ENCODE measurements around the gene KIAA1217.

The KIAA1217 gene

DNA sequence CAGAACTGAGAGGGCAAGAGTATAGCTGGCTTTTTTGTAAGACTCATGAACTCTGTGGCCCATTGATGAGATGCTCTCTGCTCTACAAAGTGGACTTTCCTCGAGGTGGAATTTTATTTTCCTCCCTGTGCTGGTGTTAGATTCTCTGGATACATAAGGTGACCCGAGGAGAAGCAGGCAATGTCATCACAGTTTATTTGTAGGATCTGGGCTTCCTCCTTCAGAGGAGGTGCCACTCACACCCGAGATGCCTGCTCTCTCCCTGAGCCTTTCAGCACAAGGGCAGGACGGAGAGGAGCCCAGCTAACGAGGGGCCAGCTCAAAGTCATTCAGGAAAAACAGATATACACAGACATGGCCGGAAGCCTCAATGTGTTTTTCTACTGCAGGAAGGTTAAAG, 103.0 kb downstream of the KIAA1217 start:
- H3K9me2 ChIP-seq (replicated peaks; ENCODE audit: insufficient read depth, low read length): no peaks in the 10 kb centered on the region
- H3K9ac ChIP-seq (ENCODE audit: low read length): no peak overlapping the region
- H2AFZ ChIP-seq (ENCODE audit: low read depth, low read length, severe bottlenecking): no peak overlapping the region
- no peaks in the 10 kb centered on the region for H3K27me3 ChIP-seq (ENCODE audit: low read length)
- TF ChIP-seq CTCF (IDR thresholded peaks at IDR 0.05; ENCODE audit: insufficient read depth, low read length, poor library complexity, severe bottlenecking) (no peak), EZH2phosphoT487 (conservative IDR thresholded peaks at IDR 0.05; ENCODE audit: low read length) (no peak)
- no peaks in the 10 kb centered on the region for H3K9me3 ChIP-seq (ENCODE audit: insufficient read depth, low read length)
- H3K4me2 ChIP-seq (ENCODE audit: low read depth, low read length, poor library complexity, severe bottlenecking): no peak overlapping the region
- no peak overlapping the region for H3K4me3 ChIP-seq (ENCODE audit: insufficient read depth, low read length, poor library complexity, severe bottlenecking)
- no peaks in the 10 kb centered on the region for H3F3A ChIP-seq (ENCODE audit: insufficient read depth)
- H4K20me1 ChIP-seq (ENCODE audit: low read depth, low read length): no peaks in the 10 kb centered on the region
- no peaks in the 10 kb centered on the region for H3K79me2 ChIP-seq (ENCODE audit: insufficient read depth, low read length)
- no peak overlapping the region for H3K27ac ChIP-seq (ENCODE audit: low read depth, low read length)
- H3K36me3 ChIP-seq (ENCODE audit: low read length): no peaks in the 10 kb centered on the region

DNA sequence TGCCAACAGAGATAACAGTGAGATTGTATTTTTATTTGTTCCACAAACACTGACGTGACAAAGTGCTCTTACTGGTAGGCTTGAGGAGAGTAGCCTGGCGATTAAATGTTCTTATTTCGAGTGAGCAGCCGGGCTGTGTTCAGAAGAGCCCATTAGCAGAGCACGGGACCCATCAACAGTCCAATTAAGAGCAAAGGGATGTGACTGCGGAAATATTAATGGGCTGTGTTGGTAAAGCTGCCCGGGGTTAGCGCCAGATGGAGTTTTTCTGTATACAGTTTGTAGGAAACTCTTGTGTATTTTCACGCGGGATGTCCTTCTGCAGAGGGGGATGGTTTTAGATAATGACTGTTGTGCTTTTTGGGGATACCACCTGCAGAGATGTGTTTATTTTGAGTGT, 104.3 kb downstream of the KIAA1217 start:
- Histone ChIP-seq H3K79me2 (ENCODE audit: insufficient read depth, low read length) (no peaks in the 10 kb centered on the region), H3K27me3 (ENCODE audit: low read length) (no peaks in the 10 kb centered on the region), H2AFZ (ENCODE audit: low read depth, low read length, severe bottlenecking) (no peak overlapping the region), H4K20me1 (ENCODE audit: low read depth, low read length) (no peaks in the 10 kb centered on the region), H3K4me2 (ENCODE audit: low read depth, low read length, poor library complexity, severe bottlenecking) (no peak overlapping the region), H3K36me3 (ENCODE audit: low read length) (no peaks in the 10 kb centered on the region), H3K4me3 (ENCODE audit: insufficient read depth, low read length, poor library complexity, severe bottlenecking) (no peak overlapping the region), H3F3A (ENCODE audit: insufficient read depth) (no peaks in the 10 kb centered on the region), H3K9me3 (ENCODE audit: insufficient read depth, low read length) (no peaks in the 10 kb centered on the region), H3K27ac (ENCODE audit: low read depth, low read length) (no peak overlapping the region), H3K9ac (ENCODE audit: low read length) (no peak overlapping the region), H3K9me2 (replicated peaks; ENCODE audit: insufficient read depth, low read length) (no peaks in the 10 kb centered on the region)
- TF ChIP-seq CTCF (IDR thresholded peaks at IDR 0.05; ENCODE audit: insufficient read depth, low read length, poor library complexity, severe bottlenecking) (no peak), EZH2phosphoT487 (conservative IDR thresholded peaks at IDR 0.05; ENCODE audit: low read length) (no peak)

DNA sequence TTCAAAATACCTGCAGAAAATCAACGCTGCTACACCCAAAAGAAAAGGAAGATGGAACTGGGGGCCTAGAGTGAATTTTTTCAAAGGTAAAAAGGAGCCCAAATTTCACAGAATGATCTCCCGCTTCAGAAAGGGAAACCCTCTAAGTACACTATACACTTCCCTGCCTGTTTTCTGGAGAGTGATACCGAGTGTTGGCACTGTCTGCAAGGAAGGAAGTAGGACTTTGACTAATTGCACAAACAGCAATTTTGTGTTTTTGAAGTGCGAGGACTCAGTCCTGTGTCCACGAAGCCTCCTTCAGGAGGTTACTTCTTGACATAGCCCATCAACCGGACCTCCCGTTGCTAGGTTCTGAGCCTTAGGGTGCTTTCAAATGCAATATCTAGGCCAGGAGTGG, 106.3 kb downstream of the KIAA1217 start:
- Histone ChIP-seq H2AFZ (ENCODE audit: low read depth, low read length, severe bottlenecking) (no peak overlapping the region), H3K9ac (ENCODE audit: low read length) (no peak overlapping the region), H3K9me3 (ENCODE audit: insufficient read depth, low read length) (no peaks in the 10 kb centered on the region), H3K4me2 (ENCODE audit: low read depth, low read length, poor library complexity, severe bottlenecking) (no peak overlapping the region), H3K9me2 (replicated peaks; ENCODE audit: insufficient read depth, low read length) (no peaks in the 10 kb centered on the region), H3K79me2 (ENCODE audit: insufficient read depth, low read length) (no peaks in the 10 kb centered on the region), H3K4me3 (ENCODE audit: insufficient read depth, low read length, poor library complexity, severe bottlenecking) (no peak overlapping the region), H3K27me3 (ENCODE audit: low read length) (no peaks in the 10 kb centered on the region), H3K36me3 (ENCODE audit: low read length) (no peaks in the 10 kb centered on the region), H3F3A (ENCODE audit: insufficient read depth) (no peaks in the 10 kb centered on the region), H4K20me1 (ENCODE audit: low read depth, low read length) (no peaks in the 10 kb centered on the region), H3K27ac (ENCODE audit: low read depth, low read length) (no peak overlapping the region)
- TF ChIP-seq EZH2phosphoT487 (conservative IDR thresholded peaks at IDR 0.05; ENCODE audit: low read length): no peak
- no peak for TF ChIP-seq CTCF (IDR thresholded peaks at IDR 0.05; ENCODE audit: insufficient read depth, low read length, poor library complexity, severe bottlenecking)

DNA sequence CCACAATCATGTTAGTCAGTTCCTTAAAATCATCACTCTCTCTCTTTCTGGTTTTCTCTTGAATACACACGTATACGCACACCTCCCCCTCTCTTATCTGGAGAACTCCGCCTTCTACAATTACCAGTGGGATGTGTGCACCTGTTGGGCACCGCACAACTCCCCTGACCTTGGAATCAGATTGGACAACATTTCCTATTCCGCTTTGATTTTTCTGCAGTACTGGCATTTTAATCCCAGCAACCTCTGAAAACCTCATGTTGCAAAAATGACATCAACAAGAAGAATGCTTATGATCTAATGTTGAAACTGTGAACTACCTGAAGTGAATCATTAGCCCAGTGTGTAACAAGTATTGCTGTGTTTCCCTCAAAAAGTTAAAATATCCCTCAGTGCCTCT, 109.6 kb downstream of the KIAA1217 start:
- H3K9me2 ChIP-seq (replicated peaks; ENCODE audit: insufficient read depth, low read length): no peaks in the 10 kb centered on the region
- H3K27ac ChIP-seq (ENCODE audit: low read depth, low read length): no peak overlapping the region
- H3K79me2 ChIP-seq (ENCODE audit: insufficient read depth, low read length): no peaks in the 10 kb centered on the region
- H3K9me3 ChIP-seq (ENCODE audit: insufficient read depth, low read length): no peaks in the 10 kb centered on the region
- no peak overlapping the region for H2AFZ ChIP-seq (ENCODE audit: low read depth, low read length, severe bottlenecking)
- no peak overlapping the region for H3K9ac ChIP-seq (ENCODE audit: low read length)
- no peaks in the 10 kb centered on the region for H3F3A ChIP-seq (ENCODE audit: insufficient read depth)
- no peak overlapping the region for H3K4me3 ChIP-seq (ENCODE audit: insufficient read depth, low read length, poor library complexity, severe bottlenecking)
- no peak overlapping the region for H3K4me2 ChIP-seq (ENCODE audit: low read depth, low read length, poor library complexity, severe bottlenecking)
- no peaks in the 10 kb centered on the region for H4K20me1 ChIP-seq (ENCODE audit: low read depth, low read length)
- no peaks in the 10 kb centered on the region for H3K27me3 ChIP-seq (ENCODE audit: low read length)
- TF ChIP-seq CTCF (IDR thresholded peaks at IDR 0.05; ENCODE audit: insufficient read depth, low read length, poor library complexity, severe bottlenecking) (no peak), EZH2phosphoT487 (conservative IDR thresholded peaks at IDR 0.05; ENCODE audit: low read length) (no peak)
- H3K36me3 ChIP-seq (ENCODE audit: low read length): no peaks in the 10 kb centered on the region
